HEK293 (cell line): ENCODE results near the gene ABCA2.

Experiments used
- CTCF ChIA-PET: fragments of 350-600 bp; formaldehyde crosslinking; extraction: SDS; loops from one replicate; lab custom pipeline; 2021; ENCODE audit warnings: antibody characterized with exemption; lab: Yijun Ruan, JAX
- POLR2A ChIA-PET: fragments of 300-600 bp; formaldehyde crosslinking; extraction: SDS; loops from one replicate; lab custom pipeline; 2020; ENCODE audit warnings: antibody characterized with exemption, inconsistent platforms; lab: Yijun Ruan, JAX
- H3K27ac ChIP-seq: fragments of 200-500 bp; sonication (Bioruptor generic); 2 replicates; pipeline ENCODE4 v1.5.1; 2014; ENCODE audit warnings: low read depth, low read length, control low read depth, inconsistent platforms; ENCODE audit errors: extremely low read depth
- H3K36me3 ChIP-seq, 2 experiments: fragments of 200-500 bp in 1 of 2; sonication (Bioruptor generic) in 1 of 2; 1 replicate in 1 of 2; 2 replicates in 1 of 2; pipeline ENCODE4 v1.5.1; 2014 to 2017; ENCODE audit warnings: inconsistent platforms in 2 of 2, low read length in 2 of 2; ENCODE audit not compliant: control insufficient read depth in 2 of 2, insufficient read depth in 1 of 2
- H3K4me1 ChIP-seq: fragments of 200-500 bp; sonication (Bioruptor generic); 2 replicates; pipeline ENCODE4 v1.5.1; 2014; ENCODE audit warnings: mild to moderate bottlenecking, low read length, inconsistent platforms; ENCODE audit not compliant: control insufficient read depth, insufficient read depth
- H3K4me3 ChIP-seq: 2 replicates; pipeline ENCODE4 v1.5.1; 2011; ENCODE audit warnings: low read depth, mild to moderate bottlenecking, control low read depth, low read length, moderate library complexity
- H3K9me3 ChIP-seq: fragments of 200-500 bp; sonication (Bioruptor generic); 2 replicates; pipeline ENCODE4 v1.5.1; 2014; ENCODE audit warnings: low read depth, low read length, inconsistent platforms; ENCODE audit not compliant: control insufficient read depth, insufficient read depth
- KLF1 ChIP-seq: fragments of 450-650 bp; formaldehyde crosslinking; IDR thresholded peaks from 2 replicates; pipeline ENCODE4 v1.5.1; 2016; ENCODE audit warnings: missing biosample characterization, missing genetic modification characterization
- ZBTB11 ChIP-seq: fragments of 450-650 bp; formaldehyde crosslinking; conservative IDR thresholded peaks from 2 replicates; pipeline ENCODE4 v1.5.1; 2016; ENCODE audit warnings: low read depth, missing biosample characterization, missing genetic modification characterization
- ZEB2 ChIP-seq: fragments of 450-650 bp; formaldehyde crosslinking; IDR thresholded peaks from 2 replicates; pipeline ENCODE4 v1.5.1; 2016; ENCODE audit warnings: missing biosample characterization, missing genetic modification characterization
- ZFP3 ChIP-seq: fragments of 450-650 bp; formaldehyde crosslinking; IDR thresholded peaks from 2 replicates; pipeline ENCODE4 v1.5.1; 2016; ENCODE audit warnings: low read depth, missing biosample characterization, missing genetic modification characterization
- ZNF148 ChIP-seq: fragments of 450-650 bp; formaldehyde crosslinking; IDR thresholded peaks from 2 replicates; pipeline ENCODE4 v1.5.0; 2017; ENCODE audit warnings: missing biosample characterization, missing genetic modification characterization, borderline replicate concordance
- ZNF248 ChIP-seq: fragments of 450-650 bp; formaldehyde crosslinking; IDR thresholded peaks from 2 replicates; pipeline ENCODE4 v1.5.1; 2017; ENCODE audit warnings: missing biosample characterization, missing genetic modification characterization
- ZNF311 ChIP-seq: fragments of 450-650 bp; formaldehyde crosslinking; IDR thresholded peaks from 2 replicates; pipeline ENCODE4 v1.5.1; 2017; ENCODE audit warnings: missing biosample characterization, missing genetic modification characterization, borderline replicate concordance
- ZNF473 ChIP-seq: fragments of 450-650 bp; formaldehyde crosslinking; IDR thresholded peaks from 2 replicates; pipeline ENCODE4 v1.5.1; 2017; ENCODE audit warnings: missing biosample characterization, missing genetic modification characterization
- ZNF518A ChIP-seq: fragments of 450-650 bp; formaldehyde crosslinking; conservative IDR thresholded peaks from 2 replicates; pipeline ENCODE4 v1.5.1; 2016; ENCODE audit warnings: low read depth, missing biosample characterization, missing genetic modification characterization
- ZNF521 ChIP-seq: fragments of 450-650 bp; formaldehyde crosslinking; IDR thresholded peaks from 2 replicates; pipeline ENCODE4 v1.5.1; 2017; ENCODE audit warnings: missing biosample characterization, mild to moderate bottlenecking, missing genetic modification characterization
- ZNF544 ChIP-seq: fragments of 450-650 bp; formaldehyde crosslinking; IDR thresholded peaks from 2 replicates; pipeline ENCODE4 v1.5.0; 2017; ENCODE audit warnings: missing biosample characterization, missing genetic modification characterization
- ZNF776 ChIP-seq: fragments of 450-650 bp; formaldehyde crosslinking; IDR thresholded peaks from 2 replicates; pipeline ENCODE4 v1.5.0; 2017; ENCODE audit warnings: missing biosample characterization, missing genetic modification characterization, borderline replicate concordance
- ZNF777 ChIP-seq: fragments of 450-650 bp; formaldehyde crosslinking; IDR thresholded peaks from 2 replicates; pipeline ENCODE4 v1.5.1; 2017; ENCODE audit warnings: missing biosample characterization, missing genetic modification characterization, borderline replicate concordance
- ZNF785 ChIP-seq: fragments of 450-650 bp; formaldehyde crosslinking; IDR thresholded peaks from 2 replicates; pipeline ENCODE4 v1.5.1; 2016; ENCODE audit warnings: missing biosample characterization, missing genetic modification characterization
- ZSCAN4 ChIP-seq: fragments of 450-650 bp; formaldehyde crosslinking; IDR thresholded peaks from 2 replicates; pipeline ENCODE4 v1.5.1; 2017; ENCODE audit warnings: missing biosample characterization, missing genetic modification characterization

The ABCA2 gene

GRCh38 chr9:136984464-136985026 lies 43.5 kb downstream of the ABCA2 start (continued):
- TF ChIP-seq ZNF776 = no peak

- no peaks in the 10 kb centered on the region for H3K9me3 ChIP-seq
- TF ChIP-seq ZSCAN4 (tag by site-specific recombination) (peak; percentile 96), ZNF521 (0 out of 2 replicates have a peak, but pooled peaks have one; percentile 35), ZNF785 (0 out of 2 replicates have a peak, but pooled peaks have one; percentile 36), ZNF148 (tag by site-specific recombination) (peak; percentile 74; the same call in 1 of the 2 replicates), ZNF777 (tag by site-specific recombination) (0 out of 2 replicates have a peak, but pooled peaks have one; percentile 47), ZNF776 (peak; percentile 69; the same call in 1 of the 2 replicates), ZNF518A (tag by site-specific recombination) (no peak), ZBTB11 (tag by site-specific recombination) (no peak), ZNF311 (tag by site-specific recombination) (peak; percentile 90; the same call in 1 of the 2 replicates), ZEB2 (tag by site-specific recombination) (no peak), ZNF473 (tag by site-specific recombination) (0 out of 2 replicates have a peak, but pooled peaks have one; percentile 54), KLF1 (tag by site-specific recombination) (peak; percentile 25; the same call in 1 of the 2 replicates), ZNF544 (tag by site-specific recombination) (0 out of 2 replicates have a peak, but pooled peaks have one; percentile 53), ZNF248 (tag by site-specific recombination) (no peak), ZFP3 (tag by site-specific recombination) (no peak)
- TF ChIP-seq, all 188 proteins: peak for 10
- ChIA-PET CTCF (no interaction called here), POLR2A (no interaction called here)
- Histone ChIP-seq H3K27ac (no peak overlapping the region), H3K4me3 (no peak overlapping the region), H3K4me1 (no peaks in the 10 kb centered on the region), H3K36me3 (no peaks in the 10 kb centered on the region)
Observed at GRCh38 chr9:136983656-136984314, 44.3 kb downstream of the ABCA2 start.
